Karpas-422 (cell line): Measurements from ENCODE around the gene ARHGAP33. TPM values are rescaled to one million over a fixed set of nuclear protein-coding genes. Genes with fewer than 3 reads are reported as not detected.

Experiments
- DNase-seq: peaks from one replicate; pipeline ENCODE4 v3.0.0-alpha.2; 2015
- H2AFZ ChIP-seq: fragments of 200-600 bp; sonication (generic); 2 replicates; pipeline ENCODE4 v1.6.1; 2014; ENCODE audit warnings: antibody characterized with exemption, low read length, mixed read lengths
- H3K27ac ChIP-seq: fragments of 200-600 bp; sonication (generic); 2 replicates; pipeline ENCODE4 v1.5.1; 2014; ENCODE audit warnings: mild to moderate bottlenecking, low read length, moderate library complexity
- H3K27me3 ChIP-seq: fragments of 200-600 bp; sonication (generic); 2 replicates; pipeline ENCODE4 v1.6.1; 2014; ENCODE audit warnings: low read length, mixed read lengths
- H3K36me3 ChIP-seq: fragments of 200-600 bp; sonication (generic); 2 replicates; pipeline ENCODE4 v1.6.1; 2014; ENCODE audit warnings: low read length, mixed read lengths; ENCODE audit not compliant: insufficient read depth
- H3K4me1 ChIP-seq: fragments of 200-600 bp; sonication (generic); 2 replicates; pipeline ENCODE4 v1.6.1; 2014; ENCODE audit warnings: mild to moderate bottlenecking, low read length, mixed read lengths
- H3K4me2 ChIP-seq: fragments of 200-600 bp; sonication (generic); 2 replicates; pipeline ENCODE4 v1.6.1; 2014; ENCODE audit warnings: low read length, low read depth, mild to moderate bottlenecking; ENCODE audit not compliant: poor library complexity, severe bottlenecking
- H3K4me3 ChIP-seq: fragments of 200-600 bp; sonication (generic); 2 replicates; pipeline ENCODE4 v1.5.1; 2014; ENCODE audit warnings: mild to moderate bottlenecking, antibody characterized with exemption, low read length, mixed read lengths
- H3K79me2 ChIP-seq: fragments of 200-600 bp; sonication (generic); 2 replicates; pipeline ENCODE4 v1.6.1; 2014; ENCODE audit warnings: mild to moderate bottlenecking, low read length, mixed read lengths
- H3K9ac ChIP-seq: fragments of 200-600 bp; sonication (generic); 2 replicates; pipeline ENCODE4 v1.6.0; 2014; ENCODE audit warnings: low read length
- H3K9me2 ChIP-seq: fragments of 200-600 bp; sonication (generic), shearing (Covaris generic); replicated peaks from 2 replicates; pipeline ENCODE4 v1.6.0; 2014; ENCODE audit warnings: mild to moderate bottlenecking, low read length, moderate library complexity; ENCODE audit not compliant: insufficient read depth
- H3K9me3 ChIP-seq: fragments of 300-700, 200-600 bp; sonication (generic); 2 replicates; pipeline ENCODE4 v1.6.1; 2014; ENCODE audit warnings: low read length, mixed read lengths
- H4K20me1 ChIP-seq: fragments of 200-600 bp; sonication (generic); 2 replicates; pipeline ENCODE4 v1.6.1; 2014; ENCODE audit warnings: mild to moderate bottlenecking, antibody characterized with exemption, low read length, low read depth; ENCODE audit not compliant: insufficient read depth
- total RNA-seq: library from RNA; depleted of rRNA; stranded (reverse); fragments of >200 nt; shearing (Covaris generic); gene quantifications from 2 replicates; pipeline ENCODE4 v1.2.3, GENCODE V29; 2014; ENCODE audit warnings: low replicate concordance

Gene ARHGAP33
- total RNA-seq, 1 experiment from 2014 or later = 5.8 TPM

DNA sequence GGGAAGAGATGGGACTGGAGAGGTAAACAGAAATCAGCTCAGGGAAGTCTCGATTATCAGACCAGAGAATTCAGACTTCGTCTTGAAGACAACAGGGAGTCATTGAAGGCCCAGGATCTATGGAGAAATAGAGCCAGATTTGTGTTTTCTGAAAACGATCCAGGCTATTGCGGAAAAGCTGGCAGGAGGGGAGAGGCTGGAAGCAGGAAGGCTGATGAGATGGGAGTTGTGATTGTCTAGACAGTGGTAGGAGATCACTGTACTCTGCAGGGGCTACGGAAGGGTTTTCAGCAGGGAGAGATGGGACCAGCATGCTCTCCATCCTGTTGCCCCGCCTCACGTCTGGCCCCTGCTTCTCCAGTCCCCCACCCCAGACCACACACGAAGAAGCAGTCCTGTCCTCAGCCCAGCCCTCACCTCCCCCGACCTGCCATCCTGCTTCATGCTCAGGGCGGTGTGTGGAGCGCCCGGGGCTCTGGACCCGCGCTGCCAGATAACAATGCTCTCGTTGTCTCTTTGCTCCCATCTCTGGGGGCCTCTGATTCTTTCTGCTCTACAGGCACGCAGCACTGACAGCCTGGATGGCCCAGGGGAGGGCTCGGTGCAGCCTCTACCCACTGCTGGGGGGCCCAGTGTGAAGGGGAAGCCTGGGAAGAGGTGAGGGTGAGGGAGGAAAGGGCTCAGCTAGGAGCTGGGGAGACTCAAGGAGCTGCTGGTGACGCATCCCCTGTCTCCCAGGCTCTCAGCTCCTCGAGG is 1.9 kb downstream of the ARHGAP33 start:
- Histone ChIP-seq H3K27ac (no peak overlapping the region), H3K4me1 (peaks cover 12% of the 10 kb centered on the region), H3K9ac (peak overlapping the region; percentile 89), H3K4me2 (no peak overlapping the region), H3K79me2 (peaks cover 6% of the 10 kb centered on the region; the same call in 1 of the 2 replicates), H3K27me3 (no peaks in the 10 kb centered on the region), H3K9me3 (no peaks in the 10 kb centered on the region), H3K9me2 (no peaks in the 10 kb centered on the region), H3K4me3 (no peak overlapping the region), H3K36me3 (no peaks in the 10 kb centered on the region), H2AFZ (no peak overlapping the region), H4K20me1 (0 out of 2 replicates have a peak, but pooled peaks cover 6% of the 10 kb centered on the region)
- DNase-seq = no peak

DNA sequence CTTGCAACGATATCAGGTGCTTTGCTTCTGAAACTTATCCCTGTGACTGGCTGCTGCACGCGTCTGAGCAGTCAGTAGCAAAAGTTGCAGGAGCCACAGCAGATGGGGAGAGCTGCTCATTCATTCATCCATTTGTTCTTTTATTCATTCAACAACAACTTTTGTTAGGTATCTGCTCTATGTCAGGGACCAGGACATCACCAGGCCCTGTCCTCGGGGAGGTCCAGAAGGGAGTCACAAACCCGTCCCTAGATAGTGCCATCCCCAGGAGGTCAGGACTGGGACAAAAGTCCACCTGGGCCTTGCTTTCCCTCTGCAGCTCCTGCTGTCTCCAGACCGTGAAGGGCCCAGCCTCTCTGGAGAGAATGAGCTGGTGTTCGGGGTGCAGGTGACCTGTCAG is 2.6 kb downstream of the ARHGAP33 start:
- Histone ChIP-seq H3K4me1 (peaks cover 12% of the 10 kb centered on the region), H3K4me2 (no peak overlapping the region), H3K27me3 (no peaks in the 10 kb centered on the region), H3K9ac (no peak overlapping the region), H3K27ac (no peak overlapping the region), H3K36me3 (no peaks in the 10 kb centered on the region), H3K9me3 (no peaks in the 10 kb centered on the region), H3K9me2 (no peaks in the 10 kb centered on the region), H4K20me1 (0 out of 2 replicates have a peak, but pooled peaks cover 4% of the 10 kb centered on the region), H3K4me3 (no peak overlapping the region), H2AFZ (no peak overlapping the region), H3K79me2 (peaks cover 6% of the 10 kb centered on the region; the same call in 1 of the 2 replicates)
- no peak for DNase-seq

DNA sequence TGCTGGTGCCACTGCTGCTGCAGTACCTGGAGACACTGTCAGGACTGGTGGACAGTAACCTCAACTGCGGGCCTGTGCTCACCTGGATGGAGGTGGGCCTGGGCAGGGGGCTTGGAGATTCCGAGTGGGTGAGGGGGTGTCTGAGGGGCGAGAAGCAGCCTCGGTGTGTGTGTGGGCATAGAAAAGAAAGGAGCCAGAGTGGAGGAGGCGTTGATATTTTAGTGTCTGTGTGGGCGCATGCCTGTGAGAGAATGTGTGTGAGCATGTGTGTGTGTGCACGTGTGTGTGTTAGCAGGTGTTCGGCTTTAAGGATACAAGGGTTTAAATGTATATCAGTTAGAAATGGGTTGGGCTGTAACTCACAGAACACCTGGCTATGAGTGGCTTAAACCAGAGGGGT is 3.7 kb downstream of the ARHGAP33 start:
- Histone ChIP-seq H3K27me3 (no peaks in the 10 kb centered on the region), H3K27ac (no peak overlapping the region), H3K9ac (no peak overlapping the region), H3K9me2 (no peaks in the 10 kb centered on the region), H3K79me2 (peaks cover 6% of the 10 kb centered on the region; the same call in 1 of the 2 replicates), H3K9me3 (no peaks in the 10 kb centered on the region), H4K20me1 (no peaks in the 10 kb centered on the region), H3K36me3 (no peaks in the 10 kb centered on the region), H2AFZ (no peak overlapping the region), H3K4me1 (peaks cover 12% of the 10 kb centered on the region), H3K4me3 (no peak overlapping the region), H3K4me2 (no peak overlapping the region)
- DNase-seq = no peak

DNA sequence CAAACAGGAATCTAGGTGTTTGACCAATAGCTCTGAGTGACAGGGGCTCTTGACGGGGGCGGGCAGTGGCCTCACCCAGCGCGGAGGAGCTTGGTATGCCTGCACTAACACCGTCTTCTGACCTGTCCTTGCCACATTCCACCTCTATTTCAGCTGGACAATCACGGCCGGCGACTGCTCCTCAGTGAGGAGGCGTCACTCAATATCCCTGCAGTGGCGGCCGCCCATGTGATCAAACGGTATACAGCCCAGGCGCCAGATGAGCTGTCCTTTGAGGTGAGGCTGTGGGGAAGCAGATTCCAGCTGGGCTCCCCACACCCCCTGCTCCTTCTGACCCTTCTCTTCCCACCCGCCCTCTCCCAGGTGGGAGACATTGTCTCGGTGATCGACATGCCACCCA is 4.7 kb downstream of the ARHGAP33 start:
- no peaks in the 10 kb centered on the region for H3K9me2 ChIP-seq

DNA sequence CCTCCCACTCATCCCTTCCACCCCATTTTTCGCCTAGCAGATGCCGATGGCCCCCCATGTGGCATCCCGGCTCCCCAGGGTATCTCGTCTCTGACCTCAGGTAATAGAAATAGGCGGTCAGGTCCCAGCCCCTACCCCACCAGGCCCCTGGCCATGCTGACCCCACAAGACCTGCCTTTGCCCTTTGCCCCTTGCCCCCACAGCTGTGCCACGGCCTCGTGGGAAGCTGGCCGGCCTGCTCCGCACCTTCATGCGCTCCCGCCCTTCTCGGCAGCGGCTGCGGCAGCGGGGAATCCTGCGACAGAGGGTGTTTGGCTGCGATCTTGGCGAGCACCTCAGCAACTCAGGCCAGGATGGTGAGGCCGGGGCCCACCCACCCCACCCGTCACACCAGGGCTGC is 5.4 kb downstream of the ARHGAP33 start:
- Histone ChIP-seq H3K4me3 (no peak overlapping the region), H4K20me1 (no peaks in the 10 kb centered on the region), H3K4me1 (peaks cover 8% of the 10 kb centered on the region), H3K79me2 (peaks cover 6% of the 10 kb centered on the region; the same call in 1 of the 2 replicates), H3K27me3 (no peaks in the 10 kb centered on the region), H3K9me3 (no peaks in the 10 kb centered on the region), H2AFZ (no peak overlapping the region), H3K27ac (no peak overlapping the region), H3K4me2 (no peak overlapping the region), H3K9me2 (no peaks in the 10 kb centered on the region), H3K36me3 (no peaks in the 10 kb centered on the region), H3K9ac (no peak overlapping the region)
- no peak for DNase-seq

More for the DNA sequence above, 4.7 kb downstream of the ARHGAP33 start:
- Histone ChIP-seq H3K27ac (no peak overlapping the region), H3K36me3 (no peaks in the 10 kb centered on the region), H4K20me1 (no peaks in the 10 kb centered on the region), H3K9ac (no peak overlapping the region), H3K4me3 (no peak overlapping the region), H3K79me2 (peaks cover 6% of the 10 kb centered on the region; the same call in 1 of the 2 replicates), H3K9me3 (no peaks in the 10 kb centered on the region), H3K4me2 (no peak overlapping the region), H2AFZ (no peak overlapping the region), H3K4me1 (peaks cover 8% of the 10 kb centered on the region), H3K27me3 (no peaks in the 10 kb centered on the region)
- DNase-seq = no peak

DNA sequence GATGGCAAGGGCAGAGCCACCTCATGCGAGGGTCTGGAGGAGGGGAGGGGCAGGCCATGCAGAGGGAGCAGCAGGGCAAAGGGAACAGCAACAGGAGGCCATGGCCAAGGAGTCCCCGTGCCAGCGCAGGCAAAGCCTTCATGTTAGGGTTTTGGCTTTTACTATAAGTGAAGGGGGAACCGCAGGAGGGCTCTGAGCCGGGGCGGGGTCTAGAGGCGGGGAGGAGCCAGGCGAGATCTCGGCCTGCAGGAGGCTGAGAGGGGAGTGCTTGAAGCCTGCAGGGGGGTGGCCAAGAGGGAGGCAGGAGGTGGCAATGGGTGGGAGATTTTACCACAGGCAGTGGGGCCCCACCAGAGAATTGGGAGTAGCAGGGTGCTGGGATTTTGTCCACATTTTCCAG is 6.3 kb downstream of the ARHGAP33 start:
- H3K4me2 ChIP-seq = no peak overlapping the region
- H4K20me1 ChIP-seq = no peaks in the 10 kb centered on the region
- H2AFZ ChIP-seq = no peak overlapping the region
- DNase-seq = no peak
- H3K9ac ChIP-seq = no peak overlapping the region
- H3K36me3 ChIP-seq = no peaks in the 10 kb centered on the region
- H3K4me3 ChIP-seq = no peak overlapping the region
- H3K27me3 ChIP-seq = no peaks in the 10 kb centered on the region
- no peak overlapping the region for H3K27ac ChIP-seq
- H3K9me3 ChIP-seq = no peaks in the 10 kb centered on the region
- no peaks in the 10 kb centered on the region for H3K79me2 ChIP-seq
- peaks cover under 1% of the 10 kb centered on the region for H3K4me1 ChIP-seq
- no peaks in the 10 kb centered on the region for H3K9me2 ChIP-seq

DNA sequence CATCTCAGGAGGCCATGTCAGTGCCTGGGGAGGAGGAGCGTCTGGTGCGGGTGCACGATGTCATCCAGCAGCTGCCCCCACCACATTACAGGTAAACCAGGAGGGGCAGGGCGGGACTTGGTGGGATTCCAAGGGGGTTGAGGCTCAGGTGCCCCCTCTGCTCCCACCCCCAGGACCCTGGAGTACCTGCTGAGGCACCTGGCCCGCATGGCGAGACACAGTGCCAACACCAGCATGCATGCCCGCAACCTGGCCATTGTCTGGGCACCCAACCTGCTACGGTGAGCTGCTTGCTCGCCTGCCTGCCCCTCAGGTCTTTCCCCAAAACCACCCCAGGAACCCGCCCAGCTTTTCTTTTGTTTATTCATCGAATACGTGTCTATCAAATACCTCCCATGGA is 7.2 kb downstream of the ARHGAP33 start:
- Histone ChIP-seq H3K27ac (no peak overlapping the region), H3K4me3 (no peak overlapping the region), H3K4me1 (no peaks in the 10 kb centered on the region), H3K36me3 (no peaks in the 10 kb centered on the region), H3K4me2 (no peak overlapping the region), H3K9me2 (no peaks in the 10 kb centered on the region), H3K9me3 (no peaks in the 10 kb centered on the region), H3K9ac (no peak overlapping the region), H2AFZ (no peak overlapping the region), H4K20me1 (no peaks in the 10 kb centered on the region), H3K79me2 (no peaks in the 10 kb centered on the region), H3K27me3 (no peaks in the 10 kb centered on the region)
- DNase-seq = no peak

DNA sequence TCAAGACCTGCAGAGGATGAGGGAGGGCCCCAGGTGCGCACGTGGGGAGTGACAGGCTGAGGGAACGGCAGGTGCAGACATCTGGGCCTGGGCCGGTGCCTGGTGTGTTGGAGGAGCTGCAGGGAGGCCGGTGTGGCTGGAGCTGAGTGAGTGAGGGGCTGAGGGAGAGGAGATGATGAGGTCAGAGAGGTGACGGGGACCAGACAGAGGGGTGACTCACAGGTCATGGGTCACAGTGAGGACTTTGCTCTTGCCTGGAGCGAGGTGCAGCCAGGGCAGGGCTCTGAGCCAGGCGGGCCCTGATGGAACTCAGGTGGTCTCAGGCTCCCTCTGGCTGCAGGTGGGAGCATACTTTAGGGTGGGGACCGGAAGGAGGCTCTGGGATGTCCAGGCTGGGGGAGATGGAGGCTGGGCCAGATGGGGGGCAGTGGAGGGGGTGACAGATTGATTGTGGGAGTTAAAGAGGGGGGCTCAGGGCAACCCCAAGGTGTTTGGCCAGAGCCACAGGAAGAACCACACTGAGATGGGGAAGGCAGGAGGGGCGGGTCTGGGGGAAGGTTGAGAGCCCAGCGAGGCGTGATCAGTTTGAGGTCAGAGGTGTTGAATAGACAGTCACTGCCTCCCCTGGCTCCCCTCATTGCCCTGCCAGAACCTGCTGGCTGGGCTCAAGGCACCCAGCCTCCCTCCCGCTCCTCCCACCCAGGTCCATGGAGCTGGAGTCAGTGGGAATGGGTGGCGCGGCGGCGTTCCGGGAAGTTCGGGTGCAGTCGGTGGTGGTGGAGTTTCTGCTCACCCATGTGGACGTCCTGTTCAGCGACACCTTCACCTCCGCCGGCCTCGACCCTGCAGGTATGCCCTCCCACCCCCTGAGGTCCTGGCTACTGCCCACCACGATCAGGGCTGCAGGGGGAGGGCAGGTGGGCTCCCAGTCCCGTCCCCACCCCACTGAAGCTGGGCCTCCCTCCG is 8.4 kb downstream of the ARHGAP33 start:
- H2AFZ ChIP-seq = no peak overlapping the region
- H3K9ac ChIP-seq = no peak overlapping the region
- H3K4me3 ChIP-seq = no peak overlapping the region
- DNase-seq = no peak
- no peaks in the 10 kb centered on the region for H3K9me2 ChIP-seq
- H3K4me1 ChIP-seq = no peaks in the 10 kb centered on the region
- no peak overlapping the region for H3K4me2 ChIP-seq
- no peaks in the 10 kb centered on the region for H3K9me3 ChIP-seq
- no peaks in the 10 kb centered on the region for H3K27me3 ChIP-seq
- no peak overlapping the region for H3K27ac ChIP-seq
- H4K20me1 ChIP-seq = no peaks in the 10 kb centered on the region
- no peaks in the 10 kb centered on the region for H3K36me3 ChIP-seq
- no peaks in the 10 kb centered on the region for H3K79me2 ChIP-seq
